Fibroblast of lung (primary cell): ENCODE data around the gene ZSCAN22.

ENCODE experiments used
- CTCF ChIP-seq, 2 donors: IDR thresholded peaks in 1 of 2; conservative IDR thresholded peaks in 1 of 2; 1 replicate in 1 of 2; 2 replicates in 1 of 2; pipeline ENCODE4 v1.5.1; 2011 to 2012; ENCODE audit warnings: low read length in 2 of 2, control low read depth in 1 of 2, inconsistent platforms in 1 of 2, low read depth in 1 of 2, mild to moderate bottlenecking in 1 of 2
- EZH2 ChIP-seq: IDR thresholded peaks from 2 replicates; pipeline ENCODE4 v1.5.1; 2012; ENCODE audit warnings: low read length, control low read depth, mild to moderate bottlenecking; ENCODE audit errors: missing control alignments

- peak in 1 of 2 donors; percentile 1 for TF ChIP-seq CTCF (conservative IDR thresholded peaks at IDR 0.05 in 1 of 2, IDR thresholded peaks at IDR 0.05 in 1 of 2; ENCODE audit: low read depth in 1 of 2, low read length in 2 of 2)
- TF ChIP-seq EZH2, result no peak
These were observed 21.5 kb upstream of the ZSCAN22 start, which contains the start of gene ERVK3-1 for GRCh38 chr19:58305065-58305931.
